H1 (cell line): Measurements from ENCODE around the gene MRPL36. TPM values are rescaled to one million over a fixed set of nuclear protein-coding genes. Genes with fewer than 3 reads are reported as not detected.

Source experiments
- POU5F1 ChIP-seq: IDR thresholded peaks from 2 replicates; pipeline ENCODE4 v1.6.1; 2011; ENCODE audit warnings: low read depth, mild to moderate bottlenecking, low read length, moderate library complexity
- polyA plus RNA-seq, 7 experiments: library from polyadenylated mRNA; depleted of rRNA in 3 of 7; stranded (reverse) in 5 of 7; unstranded in 2 of 7; fragments of >200 nt in 5 of 7; fragments of 200-250 nt in 2 of 7; gene quantifications; 1 replicate in 5 of 7; 2 replicates in 1 of 7; 4 replicates in 1 of 7; pipeline versions ENCODE4 v1.2.1 to v1.2.3, GENCODE V29; 2011 to 2013; ENCODE audit warnings: missing spikeins in 2 of 7, mixed read lengths in 2 of 7
- total RNA-seq: library from RNA; stranded (reverse); fragmentation: NEBNext Ultra II Directional; extraction: Animal tissue kit (Norgen Biotek cat#: 25700); gene quantifications from 2 replicates; pipeline ENCODE4 v1.2.1, GENCODE V29; 2021

MRPL36 gene
- total and polyA plus RNA-seq, 2 of the 8 experiments (the other 6 are each of a cell fraction or from before 2014, with no cell fraction given): 56.3 to 81.5 TPM

DNA sequence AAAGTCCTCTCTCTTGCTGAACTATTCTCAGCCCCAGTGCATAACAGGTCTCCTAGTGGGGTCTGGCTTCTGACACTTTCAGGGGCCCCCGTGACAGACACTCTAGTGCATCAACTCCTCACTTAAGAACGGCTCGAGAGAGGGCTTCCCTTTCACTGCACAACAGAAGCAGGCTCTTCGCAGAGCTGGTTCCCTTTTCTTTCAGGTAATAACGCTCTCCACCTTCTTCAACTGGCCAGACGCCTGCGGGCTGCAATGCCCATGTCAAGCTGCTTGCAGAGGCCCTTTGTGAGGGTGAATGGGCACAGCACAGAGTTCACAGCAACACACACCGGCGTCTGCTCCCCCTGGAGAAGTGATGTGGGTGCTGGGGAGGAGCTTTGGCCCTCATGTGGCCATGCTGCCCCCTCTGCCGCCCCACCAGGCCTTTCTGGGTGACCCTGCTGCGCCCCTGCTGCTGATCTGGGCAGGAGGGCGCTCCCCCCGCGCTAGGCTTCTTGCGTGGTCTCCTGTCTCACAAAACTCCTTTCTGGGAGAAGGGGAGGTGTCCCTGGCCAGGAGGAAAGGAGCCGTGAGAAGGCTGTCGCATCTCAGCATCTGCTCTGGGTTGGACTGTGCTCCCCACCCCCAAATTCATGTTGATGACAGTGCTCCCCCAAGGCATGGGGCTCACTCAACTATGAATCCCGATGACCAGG is 2.4 kb downstream of the MRPL36 start (continued):
- no peak for TF ChIP-seq POU5F1
